Pancreas (tissue), 10 donors: ENCODE measurements around the gene ZNF487. TPM values are rescaled to one million over a fixed set of nuclear protein-coding genes. Genes with fewer than 3 reads are reported as not detected.

Source experiments
- ATAC-seq, 4 donors: fragments of 200-7000 bp; cut with Tn5 transposase; one replicate each; pipeline versions ENCODE4 v1.8.0 to v1.9.1; 2020; ENCODE audit warnings: mild to moderate bottlenecking in 4 of 4, moderate library complexity in 4 of 4
- DNase-seq, 6 donors: peaks; one replicate each; pipeline ENCODE4 v3.0.0-alpha.2; 2020
- FAIRE-seq: peaks from 2 replicates; lab custom pipeline; 2012; peaks lifted over from hg19 to GRCh38; lab: Jason Lieb, UNC
- H3K27ac ChIP-seq, 4 donors: fragments of 200-600 bp; sonication (generic); 1 replicate in 3 of 4; 2 replicates in 1 of 4; pipeline versions ENCODE4 v1.5.0 to v1.8.0; 2020
- H3K27me3 ChIP-seq, 4 donors: fragments of 200-600 bp; one replicate each; pipeline ENCODE4 v1.8.0; 2021
- H3K36me3 ChIP-seq, 3 donors: fragments of 200-600 bp; sonication (generic) in 1 of 3; one replicate each; pipeline versions ENCODE4 v1.5.0 to v1.8.0; 2020 to 2021
- H3K4me1 ChIP-seq, 3 donors: fragments of 200-600 bp; one replicate each; pipeline ENCODE4 v1.8.0; 2021
- H3K4me3 ChIP-seq, 4 donors: fragments of 200-600 bp; sonication (generic) in 2 of 4; one replicate each; pipeline versions ENCODE4 v1.5.0 to v1.8.0; 2020 to 2021
- H3K9me3 ChIP-seq, 4 donors: fragments of 200-600 bp; one replicate each; pipeline ENCODE4 v1.8.0; 2021
- WGBS, 2 donors: extraction: QIAGEN DNeasy Blood & Tissue Kit; methylation state at CpG; one replicate each; pipeline ENCODE4 v1.1.7; 2013; 5-methylcytosine and 5-hydroxymethylcytosine counted together
- intact Hi-C, 3 donors: fragments of 100-400 bp; cut with DNase I; formaldehyde crosslinking; loops; one replicate each; pipeline versions ENCODE4 v1.11.1 to v1.14.2; 2022
- polyA plus RNA-seq, 2 donors: library from polyadenylated mRNA; stranded (reverse); fragments of 200-250 nt; gene quantifications; one replicate each; pipeline ENCODE4 v1.2.3, GENCODE V29; 2013
- total RNA-seq, 6 donors: library from RNA; stranded (reverse); fragmentation: NEBNext Ultra II Directional in 4 of 6; extraction: Animal tissue kit (Norgen Biotek cat#: 25700) in 4 of 6; gene quantifications; one replicate each; pipeline versions ENCODE4 v1.2.1 to v1.2.4, GENCODE V29; 2021 to 2023
- TF ChIP-seq, protein P1 (sequence below), 4 donors: fragments of 200-600 bp; sonication (generic) in 3 of 4; IDR thresholded peaks; one replicate each; pipeline versions ENCODE4 v1.5.0 to v1.8.0; 2021; ENCODE audit warnings: antibody characterized with exemption in 4 of 4
- donor health status: healthy with polysubstance abuse.
- donor health status: DM: no; HTN: no; CAD: no; lungs with moderate emphysema.
- donor health status: DM: no; HTN: no; CAD: no.
- donor health status: control.
- donor health status: control.
- donor health status: Bipolar disorder and iron deficiency.
- donor health status: DM: yes; HTN: yes; CAD: no.
- donor health status: DM: no; HTN: no; CAD: no.
- donor health status: DM: no; HTN: no; CAD: no.
- donor health status: DM: yes; HTN: yes; CAD: no.

Gene ZNF487
- total and polyA plus RNA-seq, 8 donors, result 0.85 to 5.0 (median 2.0) TPM

DNA sequence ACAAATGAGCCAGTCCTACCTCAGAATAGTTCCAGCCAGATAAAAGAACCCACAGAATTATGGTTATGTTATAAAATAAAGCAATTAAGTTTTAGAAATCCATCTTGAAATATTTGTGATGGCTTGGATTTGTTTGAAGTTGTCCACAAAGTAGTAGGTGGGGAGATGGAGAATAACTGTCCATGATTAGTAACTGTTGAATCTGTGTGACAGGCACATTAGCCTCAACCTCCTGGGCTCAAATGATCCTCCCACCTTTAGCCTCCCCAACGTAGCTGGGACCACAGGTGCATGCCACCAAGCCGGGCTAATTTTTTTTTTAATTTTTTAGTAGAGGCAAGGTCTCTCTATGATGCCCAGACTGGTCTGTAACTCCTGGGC is 38.0 kb upstream of the ZNF487 start:
- no peak overlapping the region for H3K4me3 ChIP-seq
- intact Hi-C loops, result no loop called here
- peaks cover 16 to 42% (median 31%) of the 10 kb centered on the region in 3 donors for H3K4me1 ChIP-seq
- H3K27ac ChIP-seq, result no peak overlapping the region
- ATAC-seq (no peak), FAIRE-seq (no peak), DNase-seq (no peak)
- H3K36me3 ChIP-seq, result peaks cover 0 to 7% (median 0%) of the 10 kb centered on the region in 3 donors
- no peaks in the 10 kb centered on the region for H3K9me3 ChIP-seq
- WGBS, 2 donors, result 67 to 78% methylated on average over 2 of the region's 2 CpGs
- TF ChIP-seq, protein P1, sequence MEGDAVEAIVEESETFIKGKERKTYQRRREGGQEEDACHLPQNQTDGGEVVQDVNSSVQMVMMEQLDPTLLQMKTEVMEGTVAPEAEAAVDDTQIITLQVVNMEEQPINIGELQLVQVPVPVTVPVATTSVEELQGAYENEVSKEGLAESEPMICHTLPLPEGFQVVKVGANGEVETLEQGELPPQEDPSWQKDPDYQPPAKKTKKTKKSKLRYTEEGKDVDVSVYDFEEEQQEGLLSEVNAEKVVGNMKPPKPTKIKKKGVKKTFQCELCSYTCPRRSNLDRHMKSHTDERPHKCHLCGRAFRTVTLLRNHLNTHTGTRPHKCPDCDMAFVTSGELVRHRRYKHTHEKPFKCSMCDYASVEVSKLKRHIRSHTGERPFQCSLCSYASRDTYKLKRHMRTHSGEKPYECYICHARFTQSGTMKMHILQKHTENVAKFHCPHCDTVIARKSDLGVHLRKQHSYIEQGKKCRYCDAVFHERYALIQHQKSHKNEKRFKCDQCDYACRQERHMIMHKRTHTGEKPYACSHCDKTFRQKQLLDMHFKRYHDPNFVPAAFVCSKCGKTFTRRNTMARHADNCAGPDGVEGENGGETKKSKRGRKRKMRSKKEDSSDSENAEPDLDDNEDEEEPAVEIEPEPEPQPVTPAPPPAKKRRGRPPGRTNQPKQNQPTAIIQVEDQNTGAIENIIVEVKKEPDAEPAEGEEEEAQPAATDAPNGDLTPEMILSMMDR (IDR thresholded peaks at IDR 0.05), result no peak
- no peaks in the 10 kb centered on the region for H3K27me3 ChIP-seq

DNA sequence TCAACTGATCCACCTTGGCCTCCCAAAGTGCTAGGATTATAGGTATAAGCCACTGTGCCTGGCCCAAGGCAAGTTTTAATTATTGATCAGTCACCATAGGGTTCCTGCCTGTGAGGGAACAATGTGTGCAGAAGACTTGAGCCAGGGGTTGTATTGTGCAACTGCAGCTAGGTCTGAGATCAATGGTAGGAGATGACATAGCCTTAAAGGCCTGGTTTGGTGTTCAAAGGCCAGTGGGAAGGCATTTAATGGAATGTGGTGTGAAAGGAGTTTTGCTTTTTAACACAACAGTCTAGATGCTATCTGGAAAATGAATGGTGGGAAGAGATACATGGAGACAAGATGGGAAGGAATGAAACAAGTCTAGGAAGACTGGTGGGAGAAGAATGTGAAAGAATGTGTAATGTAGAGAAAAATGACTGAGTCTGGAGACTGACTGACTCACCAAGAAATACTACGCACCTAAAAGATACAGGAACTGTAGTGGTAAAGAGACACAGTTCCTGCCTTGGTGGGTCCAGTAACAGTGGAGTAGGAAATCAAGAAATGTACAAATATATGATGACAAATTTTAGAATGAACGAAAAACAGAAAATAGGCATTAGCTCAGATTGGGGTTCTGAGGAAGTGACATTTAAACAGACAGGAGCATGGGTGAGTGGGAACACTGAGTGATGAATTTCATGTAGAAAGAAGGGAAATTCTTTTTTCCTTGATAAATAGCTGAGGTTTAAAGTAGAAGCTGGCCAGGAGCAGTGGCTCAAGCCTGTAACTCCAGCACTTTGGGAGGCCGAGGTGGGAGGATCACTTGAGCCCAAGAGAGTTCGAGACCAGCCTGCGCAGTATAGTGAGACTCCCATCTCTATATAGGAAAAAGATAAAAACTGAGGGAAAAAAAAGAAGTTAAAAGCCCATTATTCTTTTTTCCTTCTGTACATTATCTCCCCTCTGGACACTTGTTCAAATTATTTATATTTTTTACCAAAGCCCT is 37.3 kb upstream of the ZNF487 start:
- 92% methylated on average over 5 of the region's 5 CpGs for WGBS, 2 donors
- Histone ChIP-seq H3K27me3 (no peaks in the 10 kb centered on the region), H3K4me3 (no peak overlapping the region), H3K36me3 (no peaks in the 10 kb centered on the region), H3K4me1 (peaks cover 10 to 48% (median 31%) of the 10 kb centered on the region in 3 donors), H3K27ac (no peak overlapping the region), H3K9me3 (no peaks in the 10 kb centered on the region)
- no peak for FAIRE-seq
- DNase-seq, result no peak
- TF ChIP-seq, protein P1 (IDR thresholded peaks at IDR 0.05), result no peak
- intact Hi-C loops, result no loop called here
- no peak for ATAC-seq

DNA sequence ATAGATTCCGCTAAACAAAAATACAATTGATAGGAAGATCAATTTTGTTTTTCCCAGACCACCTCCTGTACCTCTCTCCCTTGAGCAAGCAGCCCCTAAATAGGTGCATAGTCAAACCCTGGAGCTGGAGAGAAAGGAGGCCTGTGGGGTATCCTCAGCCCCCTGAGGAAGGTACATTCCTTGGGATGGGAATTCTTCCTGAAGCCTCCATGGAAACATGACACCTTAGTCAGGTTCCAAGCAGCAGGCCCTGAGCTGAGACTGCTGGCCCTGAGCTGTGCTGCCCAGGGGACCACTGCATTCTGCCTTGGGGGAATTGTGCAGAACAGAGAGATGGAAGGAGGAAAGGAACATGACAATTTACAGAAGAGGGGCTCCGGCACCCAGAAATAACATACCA is 35.3 kb upstream of the ZNF487 start:
- Histone ChIP-seq H3K4me3 (no peak overlapping the region), H3K36me3 (no peaks in the 10 kb centered on the region), H3K27ac (no peak overlapping the region), H3K9me3 (no peaks in the 10 kb centered on the region), H3K4me1 (peaks cover 10 to 63% (median 27%) of the 10 kb centered on the region in 3 donors), H3K27me3 (no peaks in the 10 kb centered on the region)
- no peak for FAIRE-seq
- ATAC-seq, result no peak
- intact Hi-C loops, result no loop called here
- 65 to 72% methylated on average over 2 of the region's 2 CpGs for whole genome bisulfite sequencing, 2 donors
- TF ChIP-seq, protein P1 (IDR thresholded peaks at IDR 0.05), result no peak
- peak in 1 of 6 donors; percentile 27 for DNase-seq

DNA sequence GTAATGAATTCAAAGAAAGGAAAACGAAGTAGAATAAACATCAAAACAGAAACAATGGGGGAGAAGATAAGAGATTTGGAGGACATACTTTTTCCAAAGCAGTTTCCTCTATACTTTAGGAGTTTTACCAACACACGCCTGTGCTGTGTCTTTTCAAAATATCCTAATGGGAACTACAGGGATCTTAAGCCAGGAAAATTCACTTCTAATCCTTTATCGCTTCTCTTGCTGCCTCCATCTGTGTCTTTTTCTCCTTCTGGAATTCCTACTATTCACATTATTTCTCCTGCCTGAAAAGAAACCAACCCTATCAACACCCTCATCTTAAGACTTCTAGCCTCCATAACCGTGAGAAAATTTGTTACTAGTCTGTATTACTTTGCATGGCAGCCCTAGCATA is 34.7 kb upstream of the ZNF487 start:
- no peaks in the 10 kb centered on the region for H3K36me3 ChIP-seq
- TF ChIP-seq, protein P1 (IDR thresholded peaks at IDR 0.05), result no peak
- no peak overlapping the region for H3K27ac ChIP-seq
- no peaks in the 10 kb centered on the region for H3K27me3 ChIP-seq
- no peaks in the 10 kb centered on the region for H3K9me3 ChIP-seq
- intact Hi-C loops, result no loop called here
- H3K4me3 ChIP-seq, result no peak overlapping the region
- peaks cover 10 to 63% (median 27%) of the 10 kb centered on the region in 3 donors for H3K4me1 ChIP-seq
- FAIRE-seq (no peak), ATAC-seq (no peak), DNase-seq (no peak)
- WGBS, 2 donors, result 57 to 61% methylated on average over 4 of the region's 4 CpGs
